BE2C (cell line): ENCODE data around the gene ADGB.

Experiments used
- DNase-seq: peaks from one replicate; pipeline ENCODE4 v3.0.0-alpha.2; 2020
- H3K27me3 ChIP-seq: fragments of 250-450 bp; sonication (Bioruptor Pico); 2 replicates; pipeline ENCODE4 v1.5.1; 2020; ENCODE audit warnings: mild to moderate bottlenecking
- H3K36me3 ChIP-seq: fragments of 250-450 bp; sonication (Bioruptor Pico); 2 replicates; pipeline ENCODE4 v1.5.1; 2020; ENCODE audit warnings: mild to moderate bottlenecking
- H3K4me1 ChIP-seq: fragments of 250-450 bp; sonication (Bioruptor Pico); 2 replicates; pipeline ENCODE4 v1.5.1; 2020
- H3K4me3 ChIP-seq: 2 replicates; pipeline ENCODE4 v1.5.1; 2011; ENCODE audit warnings: low read depth, low read length
- H3K9me3 ChIP-seq: fragments of 250-450 bp; sonication (Bioruptor Pico); 2 replicates; pipeline ENCODE4 v1.5.1; 2020
- TF ChIP-seq, protein P1 (sequence below): IDR thresholded peaks from 2 replicates; pipeline ENCODE4 v1.5.1; 2012; ENCODE audit warnings: mild to moderate bottlenecking, low read depth, low read length

The ADGB gene

DNA sequence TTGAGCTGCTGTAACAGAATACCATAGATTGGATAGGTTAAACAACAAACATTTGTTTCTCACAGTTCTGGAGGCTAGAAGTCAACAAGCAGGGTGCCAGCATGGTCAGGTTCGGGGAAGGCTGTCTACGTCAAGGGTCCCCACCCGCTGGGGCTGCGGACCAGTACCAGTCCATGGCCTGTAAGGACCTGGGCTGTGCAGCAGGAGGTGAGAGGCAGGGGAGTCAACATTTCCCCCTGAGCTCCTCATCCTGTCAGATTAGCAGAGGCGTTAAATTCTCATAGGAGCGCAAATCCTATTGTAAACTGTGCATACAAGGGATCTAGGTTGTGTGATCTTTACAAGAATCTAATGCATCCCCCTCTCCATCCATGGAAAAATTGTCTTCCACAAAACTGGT, 3.8 kb downstream of the ADGB start:
- Histone ChIP-seq H3K4me3 (no peak overlapping the region), H3K9me3 (no peaks in the 10 kb centered on the region), H3K4me1 (no peaks in the 10 kb centered on the region), H3K27me3 (peaks cover 5% of the 10 kb centered on the region; the same call in 1 of the 2 replicates), H3K36me3 (no peaks in the 10 kb centered on the region)
- no peak for DNase-seq
- TF ChIP-seq, protein P1, sequence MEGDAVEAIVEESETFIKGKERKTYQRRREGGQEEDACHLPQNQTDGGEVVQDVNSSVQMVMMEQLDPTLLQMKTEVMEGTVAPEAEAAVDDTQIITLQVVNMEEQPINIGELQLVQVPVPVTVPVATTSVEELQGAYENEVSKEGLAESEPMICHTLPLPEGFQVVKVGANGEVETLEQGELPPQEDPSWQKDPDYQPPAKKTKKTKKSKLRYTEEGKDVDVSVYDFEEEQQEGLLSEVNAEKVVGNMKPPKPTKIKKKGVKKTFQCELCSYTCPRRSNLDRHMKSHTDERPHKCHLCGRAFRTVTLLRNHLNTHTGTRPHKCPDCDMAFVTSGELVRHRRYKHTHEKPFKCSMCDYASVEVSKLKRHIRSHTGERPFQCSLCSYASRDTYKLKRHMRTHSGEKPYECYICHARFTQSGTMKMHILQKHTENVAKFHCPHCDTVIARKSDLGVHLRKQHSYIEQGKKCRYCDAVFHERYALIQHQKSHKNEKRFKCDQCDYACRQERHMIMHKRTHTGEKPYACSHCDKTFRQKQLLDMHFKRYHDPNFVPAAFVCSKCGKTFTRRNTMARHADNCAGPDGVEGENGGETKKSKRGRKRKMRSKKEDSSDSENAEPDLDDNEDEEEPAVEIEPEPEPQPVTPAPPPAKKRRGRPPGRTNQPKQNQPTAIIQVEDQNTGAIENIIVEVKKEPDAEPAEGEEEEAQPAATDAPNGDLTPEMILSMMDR = no peak

GRCh38 chr6:146613947-146614346, 15.2 kb downstream of the ADGB start:
- TF ChIP-seq, protein P1 = no peak
- DNase-seq = no peak

DNA sequence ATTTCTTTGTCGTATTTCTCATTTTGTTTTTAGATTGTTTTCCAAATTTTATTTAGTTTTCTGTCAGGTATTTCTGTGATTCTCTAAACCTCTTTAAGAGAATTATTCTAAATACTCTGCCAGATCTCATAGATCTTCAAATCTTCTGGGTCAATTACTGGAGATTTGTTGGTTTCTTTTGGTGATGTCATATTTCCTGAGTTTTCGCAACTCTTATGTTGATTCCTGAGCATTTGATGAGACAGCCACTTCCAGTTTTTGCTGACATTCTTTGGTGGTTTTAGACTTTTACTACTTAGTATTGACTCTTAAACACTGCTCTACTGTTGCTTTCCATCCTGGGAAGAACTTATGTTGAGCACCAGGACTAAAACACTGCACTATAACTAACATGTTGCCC, 21.9 kb downstream of the ADGB start:
- no peak for DNase-seq
- Histone ChIP-seq H3K36me3 (no peaks in the 10 kb centered on the region), H3K27me3 (no peaks in the 10 kb centered on the region), H3K9me3 (no peaks in the 10 kb centered on the region), H3K4me3 (no peak overlapping the region), H3K4me1 (no peaks in the 10 kb centered on the region)
- TF ChIP-seq, protein P1 = no peak

More at GRCh38 chr6:146613947-146614346, 15.2 kb downstream of the ADGB start:
- H3K27me3 ChIP-seq = peaks cover 3% of the 10 kb centered on the region
- no peaks in the 10 kb centered on the region for H3K4me1 ChIP-seq
- no peak overlapping the region for H3K4me3 ChIP-seq
- H3K36me3 ChIP-seq = no peaks in the 10 kb centered on the region
- H3K9me3 ChIP-seq = no peaks in the 10 kb centered on the region

DNA sequence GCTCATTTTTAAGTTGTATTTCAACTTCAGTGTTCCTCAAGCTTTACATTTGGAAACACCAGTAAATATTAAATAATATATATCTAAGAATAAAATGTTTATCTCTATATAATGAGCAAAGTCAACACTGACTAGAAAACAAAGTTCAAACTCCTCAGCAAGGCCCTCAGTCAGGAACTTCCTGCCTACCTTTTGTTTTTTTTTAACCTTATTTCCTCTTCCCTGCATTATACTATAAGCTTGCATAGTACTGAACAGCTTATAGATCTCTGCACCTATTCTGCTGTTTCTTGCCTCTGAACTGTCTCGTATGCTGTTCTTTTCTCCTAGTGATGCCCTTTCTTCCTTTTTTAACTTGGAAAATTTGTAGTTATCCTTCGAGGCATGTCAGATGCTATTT, 29.6 kb downstream of the ADGB start:
- H3K4me1 ChIP-seq = no peaks in the 10 kb centered on the region
- H3K36me3 ChIP-seq = no peaks in the 10 kb centered on the region
- DNase-seq = no peak
- no peak overlapping the region for H3K4me3 ChIP-seq
- TF ChIP-seq, protein P1 = no peak
- H3K27me3 ChIP-seq = 0 out of 2 replicates have a peak, but pooled peaks cover 3% of the 10 kb centered on the region
- H3K9me3 ChIP-seq = no peaks in the 10 kb centered on the region

DNA sequence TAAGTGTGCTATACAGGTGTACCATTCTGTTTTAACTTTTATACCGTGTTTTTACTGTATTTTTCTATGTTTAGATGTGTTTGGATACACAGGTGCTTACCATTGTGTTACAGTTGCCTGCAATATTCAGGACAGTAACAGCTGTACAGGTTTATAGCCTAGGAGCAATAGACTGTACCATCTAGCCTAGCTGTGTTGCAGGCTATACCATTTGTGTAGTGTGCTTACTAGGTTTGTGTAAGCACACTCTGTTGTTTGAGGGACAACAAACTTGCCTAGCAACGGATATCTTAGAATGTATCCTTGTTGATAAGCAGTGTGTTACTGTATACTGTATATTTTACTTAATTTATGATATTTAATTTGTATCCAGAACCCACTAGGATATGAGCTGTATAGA, 35.2 kb downstream of the ADGB start:
- H3K4me3 ChIP-seq = no peak overlapping the region
- TF ChIP-seq, protein P1 = no peak
- no peak for DNase-seq
- 0 out of 2 replicates have a peak, but pooled peaks cover 3% of the 10 kb centered on the region for H3K27me3 ChIP-seq
- no peaks in the 10 kb centered on the region for H3K4me1 ChIP-seq
- no peaks in the 10 kb centered on the region for H3K36me3 ChIP-seq
- no peaks in the 10 kb centered on the region for H3K9me3 ChIP-seq

DNA sequence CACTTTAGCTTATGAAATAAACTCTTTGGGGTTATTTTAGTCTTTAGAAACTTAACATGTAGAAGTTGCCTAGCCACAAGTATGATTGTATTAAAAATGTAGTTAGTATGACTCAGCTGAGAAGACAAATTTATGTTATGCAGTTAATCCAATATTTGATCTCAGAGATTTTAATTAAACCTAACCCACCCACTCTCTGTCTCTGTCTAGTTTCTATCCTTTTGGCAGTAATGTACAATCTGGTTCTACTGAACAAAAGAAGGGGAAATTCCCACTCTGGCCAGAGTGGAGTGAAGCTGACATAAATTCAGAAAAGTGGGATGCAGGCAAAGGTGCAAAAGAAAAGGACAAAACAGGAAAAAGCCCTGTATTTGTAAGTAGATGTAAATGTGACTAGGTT, 36.4 kb downstream of the ADGB start:
- Histone ChIP-seq H3K4me3 (no peak overlapping the region), H3K27me3 (0 out of 2 replicates have a peak, but pooled peaks cover 3% of the 10 kb centered on the region), H3K36me3 (no peaks in the 10 kb centered on the region), H3K9me3 (no peaks in the 10 kb centered on the region), H3K4me1 (no peaks in the 10 kb centered on the region)
- TF ChIP-seq, protein P1 = no peak
- DNase-seq = no peak
